Tibial nerve (tissue), 4 donors: ENCODE measurements around the gene COIL. TPM values are rescaled to one million over a fixed set of nuclear protein-coding genes. Genes with fewer than 3 reads are reported as not detected.
A peak's percentile ranks its signal among the peaks of the same experiment; 100 is the strongest.

ENCODE experiments used
- DNase-seq, 2 donors: peaks; one replicate each; pipeline ENCODE4 v3.0.0-alpha.2; 2019; ENCODE audit warnings: low spot score in 2 of 2
- H3K27ac ChIP-seq, 4 donors: fragments of 200-600 bp; sonication (generic) in 3 of 4; one replicate each; pipeline ENCODE4 v1.5.1; 2017 to 2019; ENCODE audit warnings: mild to moderate bottlenecking in 1 of 4
- H3K27me3 ChIP-seq, 2 donors: fragments of 200-600 bp; sonication (generic) in 1 of 2; one replicate each; pipeline versions ENCODE4 v1.5.1 to v1.6.0; 2017 to 2019
- H3K36me3 ChIP-seq, 3 donors: fragments of 200-600 bp; sonication (generic); one replicate each; pipeline ENCODE4 v1.5.1; 2018 to 2019
- H3K4me1 ChIP-seq, 4 donors: fragments of 200-600 bp; sonication (generic) in 3 of 4; one replicate each; pipeline ENCODE4 v1.5.1; 2017 to 2019
- H3K4me3 ChIP-seq, 4 donors: fragments of 200-600 bp; sonication (generic) in 3 of 4; one replicate each; pipeline ENCODE4 v1.5.1; 2017 to 2019; ENCODE audit warnings: mild to moderate bottlenecking in 1 of 4, moderate library complexity in 1 of 4
- H3K9me3 ChIP-seq, 4 donors: fragments of 200-600 bp; sonication (generic) in 3 of 4; one replicate each; pipeline ENCODE4 v1.5.1; 2017 to 2019
- CTCF ChIP-seq, 5 experiments: fragments of 200-600 bp in 3 of 5; fragments of 450-650 bp in 2 of 5; sonication (generic) in 3 of 5; IDR thresholded peaks; one replicate each; pipeline ENCODE4 v1.5.1; 2016 to 2019; ENCODE audit warnings: antibody characterized with exemption in 5 of 5, mild to moderate bottlenecking in 3 of 5, moderate library complexity in 2 of 5
- EP300 ChIP-seq, 2 donors: sonication (generic); formaldehyde crosslinking; IDR thresholded peaks; one replicate each; pipeline ENCODE4 v1.6.1; 2017; ENCODE audit warnings: antibody characterized with exemption in 2 of 2, mild to moderate bottlenecking in 1 of 2
- POLR2A ChIP-seq, 2 donors: fragments of 450-650 bp; IDR thresholded peaks; one replicate each; pipeline ENCODE4 v1.6.1; 2017; ENCODE audit warnings: antibody characterized with exemption in 2 of 2, mild to moderate bottlenecking in 2 of 2, moderate library complexity in 2 of 2
- WGBS, 2 donors: methylation state at CpG; one replicate each; pipeline ENCODE4 v1.1.5; 2018; 5-methylcytosine and 5-hydroxymethylcytosine counted together
- total RNA-seq, 4 donors: library from RNA; depleted of rRNA; stranded (reverse); fragments of >200 nt; gene quantifications; one replicate each; pipeline ENCODE4 v1.1.0, GENCODE V29; 2016

COIL gene
- total RNA-seq, 4 donors from 2014 or later, result 9.2 to 13.1 (median 9.7) TPM

GRCh38 chr17:56919717-56920116, 41.1 kb downstream of the COIL start:
- Histone ChIP-seq H3K36me3 (no peaks in the 10 kb centered on the region), H3K9me3 (no peaks in the 10 kb centered on the region), H3K4me3 (no peak overlapping the region), H3K4me1 (peaks cover 0 to 17% (median 11%) of the 10 kb centered on the region in 4 donors), H3K27ac (no peak overlapping the region), H3K27me3 (no peaks in the 10 kb centered on the region)
- no peak for TF ChIP-seq EP300 (IDR thresholded peaks at IDR 0.05)
- TF ChIP-seq CTCF (IDR thresholded peaks at IDR 0.05), result no peak
- TF ChIP-seq POLR2A (IDR thresholded peaks at IDR 0.05), result no peak
- 86 to 91% methylated on average over 1 of the region's 1 CpG for WGBS, 2 donors
- no peak for DNase-seq

GRCh38 chr17:56918916-56919315, 41.9 kb downstream of the COIL start:
- WGBS, 2 donors, result 83 to 90% methylated on average over 3 of the region's 3 CpGs
- H3K4me1 ChIP-seq, result peaks cover 0 to 17% (median 12%) of the 10 kb centered on the region in 4 donors
- H3K4me3 ChIP-seq, result no peak overlapping the region
- H3K27ac ChIP-seq, result no peak overlapping the region
- no peaks in the 10 kb centered on the region for H3K36me3 ChIP-seq
- H3K9me3 ChIP-seq, result no peaks in the 10 kb centered on the region
- peak in 1 of 2 donors; percentile 16 for TF ChIP-seq EP300 (IDR thresholded peaks at IDR 0.05)
- no peak for TF ChIP-seq POLR2A (IDR thresholded peaks at IDR 0.05)
- DNase-seq, result no peak
- H3K27me3 ChIP-seq, result no peaks in the 10 kb centered on the region

GRCh38 chr17:56917559-56918296, 43.1 kb downstream of the COIL start:
- no peak for TF ChIP-seq POLR2A (IDR thresholded peaks at IDR 0.05)
- TF ChIP-seq EP300 (IDR thresholded peaks at IDR 0.05), result no peak
- TF ChIP-seq CTCF (IDR thresholded peaks at IDR 0.05), result no peak
- no peaks in the 10 kb centered on the region for H3K36me3 ChIP-seq
- H3K4me3 ChIP-seq, result no peak overlapping the region
- no peaks in the 10 kb centered on the region for H3K27me3 ChIP-seq
- 82 to 86% methylated on average over 4 of the region's 4 CpGs for WGBS, 2 donors
- H3K4me1 ChIP-seq, result peaks cover 0 to 22% (median 13%) of the 10 kb centered on the region in 4 donors
- no peaks in the 10 kb centered on the region for H3K9me3 ChIP-seq
- no peak overlapping the region for H3K27ac ChIP-seq
- DNase-seq, result no peak

- Histone ChIP-seq H3K4me1 (peaks cover 0 to 51% (median 27%) of the 10 kb centered on the region in 4 donors), H3K27me3 (no peaks in the 10 kb centered on the region), H3K36me3 (no peaks in the 10 kb centered on the region), H3K4me3 (peak overlapping the region; percentile 64 to 98 (median 78)), H3K9me3 (no peaks in the 10 kb centered on the region), H3K27ac (peak overlapping the region; percentile 68 to 92 (median 88))
- 7 to 15% methylated on average over 14 of the region's 14 CpGs for WGBS, 2 donors
- no peak for DNase-seq
- TF ChIP-seq POLR2A (IDR thresholded peaks at IDR 0.05) (no peak), CTCF (IDR thresholded peaks at IDR 0.05) (no peak), EP300 (IDR thresholded peaks at IDR 0.05) (no peak)
These were observed 46.1 kb downstream of the COIL start for GRCh38 chr17:56914581-56915273.

- H3K27ac ChIP-seq, result peak within 1 kb of the TSS; percentile 68 to 92 (median 88)
- peak within 1 kb of the TSS; percentile 64 to 98 (median 78) for H3K4me3 ChIP-seq
- peak; percentile 89 to 94 for TF ChIP-seq POLR2A (IDR thresholded peaks at IDR 0.05)
- peak; percentile 48 to 96 for TF ChIP-seq EP300 (IDR thresholded peaks at IDR 0.05)
- peak in 1 of 5 experiments; percentile 32 for TF ChIP-seq CTCF (IDR thresholded peaks at IDR 0.05)
- H3K27me3 ChIP-seq, result no peaks in the 10 kb centered on the region
- 0 to 3% methylated on average over 16 to 35 of the region's 58 CpGs for WGBS, 2 donors
- peaks cover 0 to 56% (median 31%) of the 10 kb centered on the region in 4 donors for H3K4me1 ChIP-seq
- H3K9me3 ChIP-seq, result no peaks in the 10 kb centered on the region
- peak; percentile 90 for DNase-seq
- H3K36me3 ChIP-seq, result peaks cover 0 to 3% (median 0%) of the 10 kb centered on the region in 3 donors
These were observed 46.8 kb downstream of the COIL start, which contains the start of gene TRIM25 for GRCh38 chr17:56913867-56914580. TRIM25 (minus strand) TSS chr17:56914049; CDS start chr17:56913988, 61 bp downstream.
